OCI-M2 (cell line): ENCODE data around the gene CORO2B.

Experiments
- DNase-seq: peaks from one replicate; lab custom pipeline; 2025; ENCODE audit not compliant: unreplicated experiment; lab: John Stamatoyannopoulos, UW

Gene CORO2B

GRCh38 chr15:68553994-68554720 lies 24.6 kb upstream of the CORO2B start:
- no peak for DNase-seq

DNA sequence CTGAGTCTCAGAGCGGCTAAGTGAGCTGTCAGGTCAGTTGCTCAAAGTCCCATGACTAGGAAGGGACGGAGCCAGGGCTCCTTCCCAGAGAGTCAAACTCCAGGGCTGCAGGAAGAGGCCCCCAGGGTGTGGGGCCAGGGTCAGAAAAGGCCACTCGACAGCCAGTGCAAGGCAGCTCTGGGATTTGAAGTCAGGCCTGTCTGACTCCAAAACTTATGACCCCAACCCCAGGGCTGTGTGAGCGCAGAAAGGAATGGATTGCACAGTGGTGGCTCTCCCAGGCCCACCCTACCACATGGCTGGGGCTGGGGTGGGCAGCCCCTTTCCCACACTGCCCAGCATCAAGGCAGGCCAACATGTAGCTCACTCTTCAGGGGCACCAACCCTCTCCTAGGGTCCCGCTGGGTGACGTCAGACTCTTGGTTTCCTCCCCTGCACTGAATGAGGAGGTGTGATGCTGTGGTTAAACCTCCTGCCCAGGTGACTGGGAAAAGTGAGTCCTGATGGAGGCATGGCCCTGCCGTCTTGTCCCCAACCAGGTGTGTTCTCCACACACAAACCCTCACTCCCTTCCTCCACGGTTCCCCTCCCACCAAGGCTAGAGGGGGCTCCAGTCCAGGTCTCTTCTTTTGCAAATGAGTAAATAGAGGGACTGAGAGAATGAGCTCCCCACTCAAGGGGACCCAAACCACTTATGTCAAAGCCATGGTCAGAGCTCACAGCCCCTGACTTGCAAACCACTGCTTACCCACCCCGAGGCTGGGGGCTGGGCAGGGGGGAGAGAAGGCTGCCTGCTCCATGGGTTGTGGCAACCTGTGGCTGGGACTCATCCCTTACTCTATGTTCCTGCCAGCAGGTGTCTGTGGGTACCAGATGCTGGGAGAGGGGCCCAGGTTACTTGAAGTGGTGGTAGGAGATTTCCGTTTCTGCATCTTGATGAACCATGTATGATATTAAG lies 23.8 kb upstream of the CORO2B start:
- no peak for DNase-seq

GRCh38 chr15:68555679-68556037 lies 23.1 kb upstream of the CORO2B start:
- no peak for DNase-seq

DNA sequence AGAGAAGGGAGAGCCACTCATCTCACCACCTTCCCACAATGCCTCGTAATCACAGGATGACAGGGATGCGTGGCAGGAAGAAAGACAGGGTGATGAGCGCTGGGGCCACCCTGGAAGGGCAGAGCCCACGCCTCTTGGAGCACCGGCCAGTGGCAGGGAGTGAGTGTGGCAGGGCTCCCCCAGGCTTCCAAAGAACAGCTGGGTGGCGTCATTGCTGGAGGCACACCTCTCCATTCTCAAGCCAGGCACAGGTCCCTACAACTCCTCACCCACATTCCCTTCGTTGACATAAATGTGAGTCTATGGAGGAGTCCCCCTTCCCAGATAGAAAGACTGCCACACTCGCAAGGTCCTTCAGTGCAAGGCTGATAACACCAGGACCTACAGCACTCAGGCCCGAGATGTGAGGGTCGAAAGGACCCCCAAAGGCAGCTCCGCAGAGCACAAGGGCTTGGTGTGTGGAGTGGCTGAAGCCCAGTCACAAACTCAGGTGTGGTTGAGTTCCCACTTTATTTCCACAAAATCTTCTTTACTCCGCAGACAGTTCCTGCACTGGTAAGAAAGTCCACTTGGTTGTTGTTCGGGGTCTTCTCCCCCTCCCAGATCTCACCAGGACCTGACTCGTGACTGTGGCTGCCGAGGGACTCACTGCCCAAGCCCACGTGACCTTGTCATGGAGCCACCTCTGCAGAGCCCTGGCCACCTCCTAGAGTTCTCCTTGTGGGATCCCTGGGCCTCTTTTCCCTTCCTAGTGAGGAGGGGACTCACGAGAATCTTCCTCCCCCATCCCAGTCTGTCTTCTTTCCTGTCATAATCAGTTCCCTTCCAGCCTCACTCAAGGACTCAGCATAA lies 22.4 kb upstream of the CORO2B start:
- DNase-seq, result no peak

DNA sequence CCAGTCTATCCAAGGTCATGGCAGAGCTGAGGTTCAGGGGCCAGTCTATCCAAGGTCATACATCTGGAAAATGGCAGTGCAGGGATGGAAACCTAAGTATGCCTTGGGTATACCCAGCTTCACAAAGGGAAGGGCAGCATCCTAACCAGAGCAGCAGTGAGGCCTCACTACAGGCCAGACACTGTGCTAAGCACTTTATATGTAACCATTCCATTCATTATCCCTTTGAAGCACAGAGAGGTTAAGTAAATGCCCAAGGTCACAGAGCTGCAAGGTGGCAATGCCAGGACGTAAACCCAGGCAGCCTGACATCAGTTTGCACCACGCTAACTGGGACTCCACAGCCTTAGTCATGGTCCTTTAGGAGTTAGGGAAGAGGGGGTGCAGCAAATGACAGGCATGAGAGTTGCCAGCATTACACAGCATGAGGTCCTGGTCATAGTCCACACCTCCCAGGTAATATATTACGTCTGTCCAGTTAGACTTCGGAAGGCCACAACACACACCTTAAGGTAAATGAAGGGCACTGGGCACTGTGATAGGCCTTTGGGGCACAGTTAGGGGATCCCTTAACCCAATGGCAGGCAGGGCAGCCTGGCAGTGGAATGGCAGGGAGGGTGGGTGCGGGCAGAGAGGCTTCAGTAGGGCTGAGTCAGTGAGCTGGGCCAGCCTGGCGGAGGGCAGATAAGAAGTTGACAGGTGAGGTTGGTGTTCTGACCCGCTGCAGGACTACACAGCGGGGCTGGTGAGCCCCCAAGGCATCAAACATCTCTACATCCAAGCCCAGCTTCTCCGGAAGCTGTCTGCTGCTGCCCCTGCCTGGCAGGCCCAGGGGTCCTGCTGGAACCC lies 21.1 kb upstream of the CORO2B start:
- DNase-seq, result no peak

- DNase-seq, result no peak
These were observed 20.2 kb upstream of the CORO2B start for GRCh38 chr15:68558318-68559305.

GRCh38 chr15:68559345-68560310 lies 19.2 kb upstream of the CORO2B start:
- DNase-seq, result no peak

- no peak for DNase-seq
These were observed 18.2 kb upstream of the CORO2B start for GRCh38 chr15:68560501-68561113.

- no peak for DNase-seq
These were observed 17.5 kb upstream of the CORO2B start for GRCh38 chr15:68561171-68561900.

DNA sequence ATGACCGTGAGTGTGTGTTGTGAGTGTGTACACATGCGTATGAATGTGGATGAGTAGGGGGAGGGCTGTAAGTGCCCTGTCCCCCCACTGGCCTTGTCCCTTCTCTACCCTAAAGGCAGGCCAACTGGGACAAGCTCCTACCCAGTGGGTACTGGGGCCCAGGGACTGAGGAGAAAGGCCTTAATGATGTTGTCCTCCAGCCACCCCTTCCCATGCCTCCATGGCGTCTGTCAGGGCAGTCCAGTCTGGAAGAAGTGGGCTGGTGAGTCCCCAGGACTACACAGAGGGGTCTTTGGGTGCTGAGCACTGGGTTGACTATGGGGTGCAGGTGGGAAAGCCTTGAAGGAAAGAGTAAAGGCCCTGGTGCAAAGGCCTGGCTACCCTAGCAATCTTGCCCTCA lies 16.9 kb upstream of the CORO2B start:
- no peak for DNase-seq

- no peak for DNase-seq
These were observed 14.6 kb upstream of the CORO2B start for GRCh38 chr15:68564173-68564572.

DNA sequence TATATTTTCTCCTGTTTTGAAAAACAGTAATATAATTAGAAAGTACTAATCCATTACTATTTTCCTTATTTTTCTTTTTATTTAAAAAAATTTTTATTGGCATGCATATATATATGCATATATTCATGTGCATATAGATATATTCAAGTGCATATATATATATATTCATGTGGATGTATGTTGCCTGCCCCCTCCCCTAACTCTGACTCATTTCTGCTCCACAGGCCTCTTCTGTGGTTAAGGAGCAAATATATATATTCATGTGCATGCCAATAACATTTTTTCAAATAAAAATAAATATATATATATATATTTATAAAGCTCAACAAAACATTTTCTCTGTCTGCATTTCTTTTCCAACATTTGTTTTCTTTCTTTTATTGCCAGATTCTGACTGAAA lies 13.6 kb upstream of the CORO2B start:
- DNase-seq, result no peak

GRCh38 chr15:68565726-68566125 lies 13.1 kb upstream of the CORO2B start:
- DNase-seq, result no peak

DNA sequence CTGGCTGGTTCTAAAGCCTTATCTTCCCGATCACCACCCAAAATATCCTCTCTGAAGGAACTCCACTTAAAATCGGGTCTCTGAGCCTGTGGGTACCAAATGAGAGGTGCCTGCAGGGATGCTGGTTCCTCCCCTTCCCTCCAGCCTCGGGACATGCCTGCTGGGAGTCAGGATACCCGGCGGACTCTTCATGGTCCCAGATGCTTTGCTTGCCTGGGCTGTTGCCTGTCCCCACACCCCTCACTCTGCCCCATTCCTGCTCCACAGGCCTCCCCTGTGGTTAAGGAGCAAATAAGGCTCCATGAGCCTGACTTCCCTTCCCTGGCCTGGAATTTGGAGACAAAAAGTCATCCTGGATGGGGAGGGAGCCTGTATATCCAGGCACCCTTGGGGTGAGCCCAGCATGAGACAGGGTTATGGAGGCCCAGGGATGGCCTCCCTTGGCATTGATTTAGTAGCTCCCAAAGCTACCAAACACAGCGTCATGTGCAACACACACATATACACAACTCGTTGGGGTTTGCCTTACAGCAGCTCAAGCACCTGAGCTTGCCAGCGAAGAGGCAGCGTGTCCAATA lies 12.3 kb upstream of the CORO2B start:
- no peak for DNase-seq

DNA sequence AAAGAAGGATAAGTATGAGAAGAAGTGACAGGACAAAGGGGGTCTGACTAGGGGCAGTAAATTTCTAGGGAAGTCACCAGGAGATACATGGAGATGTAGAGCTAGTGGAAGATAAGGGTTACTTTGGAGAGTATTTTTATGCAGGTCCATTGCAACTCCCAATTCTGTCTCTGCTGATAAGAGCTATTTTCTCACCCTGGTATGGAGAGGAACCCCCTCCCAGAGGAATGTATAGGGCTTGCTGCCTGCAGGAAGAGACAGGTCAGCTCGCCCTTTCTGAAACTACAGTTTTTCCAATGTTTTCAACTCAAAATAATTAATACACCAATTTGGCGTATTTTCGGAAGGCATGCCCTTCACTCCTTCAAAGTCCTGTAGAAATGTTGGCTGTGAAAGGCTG lies 11.4 kb upstream of the CORO2B start:
- DNase-seq, result no peak

GRCh38 chr15:68570974-68571373 lies 7.8 kb upstream of the CORO2B start:
- DNase-seq, result no peak

DNA sequence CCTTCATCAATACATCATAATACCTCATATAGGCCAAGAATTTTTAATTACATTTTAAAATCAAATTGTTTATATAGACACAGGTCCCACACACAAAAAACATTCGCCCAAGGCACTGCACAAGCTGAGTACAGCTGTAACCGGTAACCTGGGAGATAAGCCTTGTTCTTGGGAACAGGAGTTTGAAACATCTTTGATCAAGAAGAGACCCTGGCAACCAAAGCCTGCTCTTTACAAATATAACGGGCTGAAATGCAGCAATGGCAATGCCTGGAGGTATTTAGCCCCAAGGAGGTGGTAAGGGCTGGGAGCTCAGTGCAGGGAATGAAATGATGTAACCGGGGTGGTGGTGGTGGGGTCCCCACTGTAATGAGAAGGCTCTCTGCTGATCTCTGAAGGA lies 7.2 kb upstream of the CORO2B start:
- DNase-seq, result no peak
